ENCODE data around the gene HSPA2. TPM values are rescaled to one million over a fixed set of nuclear protein-coding genes. Genes with fewer than 3 reads are reported as not detected.

Gene HSPA2
- total RNA-seq, 2 donors from 2014 or later: 4.0 to 19.7 TPM

DNA sequence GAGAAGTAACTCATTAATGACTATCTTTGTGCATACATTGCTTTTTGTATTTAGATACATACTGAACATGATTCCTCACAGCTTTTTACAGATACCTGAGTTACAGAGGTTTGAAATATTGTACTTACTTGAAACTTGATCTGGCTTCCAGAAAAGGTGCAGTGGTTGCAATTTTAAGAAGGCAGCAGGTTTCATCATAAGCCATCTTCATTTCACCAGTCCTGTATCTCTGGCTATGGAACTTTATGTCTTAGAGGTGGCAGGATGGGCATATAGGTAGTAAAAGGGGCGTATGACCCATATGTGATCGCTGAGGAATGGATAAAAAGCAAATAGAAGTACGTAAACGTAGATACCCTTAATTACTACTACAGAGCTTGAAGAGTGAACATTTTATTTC lies 22.3 kb upstream of the HSPA2 start:
- no peak for DNase-seq
- Histone ChIP-seq H3K4me3 (no peak overlapping the region), H3K36me3 (replicated peaks in 1 of 2; ENCODE audit: insufficient read depth in 1 of 2, low read depth in 2 of 2) (peaks cover 0 to 16% of the 10 kb centered on the region in 2 donors), H3K4me1 (peaks cover 7% of the 10 kb centered on the region), H3K27ac (no peak overlapping the region), H3K9me3 (no peaks in the 10 kb centered on the region), H3K27me3 (no peaks in the 10 kb centered on the region)
- no peak for ATAC-seq
- intact Hi-C loops (cut with DNase I): no loop called here
- TF ChIP-seq CTCF (IDR thresholded peaks at IDR 0.05) (no peak), POLR2A (IDR thresholded peaks at IDR 0.05) (no peak)
- 54 to 72% methylated on average over 4 of the region's 4 CpGs for WGBS, 2 donors

GRCh38 chr14:64520699-64521098 lies 19.8 kb upstream of the HSPA2 start:
- ATAC-seq: no peak
- H3K27ac ChIP-seq: no peak overlapping the region

DNA sequence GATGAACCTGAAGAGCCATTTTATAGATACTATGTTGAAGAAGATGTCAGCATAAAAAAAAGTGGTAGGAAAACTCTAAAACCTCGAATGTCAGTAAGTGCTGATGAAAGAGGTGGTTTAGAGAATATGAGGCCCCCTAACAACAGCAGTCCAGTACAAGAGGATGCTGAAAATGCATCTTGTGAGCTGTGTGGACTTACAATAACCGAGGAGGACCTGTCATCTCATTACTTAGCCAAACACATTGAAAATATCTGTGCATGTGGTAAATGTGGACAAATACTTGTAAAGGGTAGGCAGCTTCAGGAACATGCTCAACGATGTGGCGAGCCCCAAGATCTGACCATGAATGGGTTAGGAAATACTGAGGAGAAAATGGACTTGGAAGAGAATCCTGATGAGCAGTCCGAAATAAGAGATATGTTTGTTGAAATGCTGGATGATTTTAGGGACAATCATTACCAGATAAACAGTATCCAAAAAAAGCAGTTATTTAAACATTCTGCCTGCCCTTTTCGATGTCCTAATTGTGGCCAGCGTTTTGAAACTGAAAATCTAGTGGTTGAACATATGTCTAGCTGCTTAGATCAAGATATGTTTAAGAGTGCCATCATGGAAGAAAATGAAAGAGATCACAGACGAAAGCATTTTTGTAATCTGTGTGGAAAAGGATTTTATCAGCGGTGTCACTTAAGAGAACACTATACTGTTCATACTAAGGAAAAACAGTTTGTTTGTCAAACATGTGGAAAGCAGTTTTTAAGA lies 17.8 kb upstream of the HSPA2 start:
- Histone ChIP-seq H3K9me3 (no peaks in the 10 kb centered on the region), H3K27ac (no peak overlapping the region), H3K4me3 (no peak overlapping the region), H3K27me3 (no peaks in the 10 kb centered on the region), H3K4me1 (no peaks in the 10 kb centered on the region), H3K36me3 (replicated peaks in 1 of 2; ENCODE audit: insufficient read depth in 1 of 2, low read depth in 2 of 2) (peaks cover 0 to 18% of the 10 kb centered on the region in 2 donors)
- ATAC-seq (no peak), DNase-seq (no peak)
- TF ChIP-seq CTCF (IDR thresholded peaks at IDR 0.05) (no peak), POLR2A (IDR thresholded peaks at IDR 0.05) (no peak)
- intact Hi-C loops (cut with DNase I): no loop called here
- 77 to 83% methylated on average over 9 of the region's 9 CpGs for WGBS, 2 donors

More at GRCh38 chr14:64520699-64521098, 19.8 kb upstream of the HSPA2 start:
- WGBS, 2 donors: 93 to 94% methylated on average over 4 of the region's 4 CpGs
- H3K4me1 ChIP-seq: no peaks in the 10 kb centered on the region
- intact Hi-C loops (cut with DNase I): no loop called here
- H3K4me3 ChIP-seq: no peak overlapping the region
- DNase-seq: no peak
- H3K27me3 ChIP-seq: no peaks in the 10 kb centered on the region
- H3K9me3 ChIP-seq: no peaks in the 10 kb centered on the region
- no peak for TF ChIP-seq POLR2A (IDR thresholded peaks at IDR 0.05)
- TF ChIP-seq CTCF (IDR thresholded peaks at IDR 0.05): no peak
- peaks cover 0 to 18% of the 10 kb centered on the region in 2 donors for H3K36me3 ChIP-seq (replicated peaks in 1 of 2; ENCODE audit: insufficient read depth in 1 of 2, low read depth in 2 of 2)

DNA sequence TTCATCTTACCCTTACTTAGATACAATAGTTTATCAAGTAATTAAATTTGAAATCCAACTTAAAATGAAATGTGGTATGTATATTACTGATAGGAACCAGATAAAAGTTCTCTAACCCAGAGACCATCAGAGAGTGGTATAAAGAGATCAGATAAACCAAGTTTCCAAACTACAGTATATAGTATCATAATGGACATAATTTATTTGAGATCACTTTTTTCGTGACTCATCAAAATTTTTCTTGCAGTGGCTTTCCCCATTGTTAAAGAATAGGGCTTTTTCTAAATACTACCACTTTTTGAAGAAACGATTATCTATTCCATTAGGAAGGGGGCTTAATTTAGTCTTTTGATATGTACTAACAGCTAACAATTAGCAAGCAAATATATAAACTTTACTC lies 15.2 kb upstream of the HSPA2 start:
- no peaks in the 10 kb centered on the region for H3K27me3 ChIP-seq
- DNase-seq: no peak
- H3K4me3 ChIP-seq: no peak overlapping the region
- WGBS, 2 donors: 90 to 100% methylated on average over 2 of the region's 2 CpGs
- H3K27ac ChIP-seq: no peak overlapping the region
- no peak for ATAC-seq
- TF ChIP-seq POLR2A (IDR thresholded peaks at IDR 0.05) (no peak), CTCF (IDR thresholded peaks at IDR 0.05) (no peak)
- H3K9me3 ChIP-seq: no peaks in the 10 kb centered on the region
- H3K4me1 ChIP-seq: no peaks in the 10 kb centered on the region
- peaks cover 0 to 18% of the 10 kb centered on the region in 2 donors for H3K36me3 ChIP-seq (replicated peaks in 1 of 2; ENCODE audit: insufficient read depth in 1 of 2, low read depth in 2 of 2)
- intact Hi-C loops (cut with DNase I): no loop called here

DNA sequence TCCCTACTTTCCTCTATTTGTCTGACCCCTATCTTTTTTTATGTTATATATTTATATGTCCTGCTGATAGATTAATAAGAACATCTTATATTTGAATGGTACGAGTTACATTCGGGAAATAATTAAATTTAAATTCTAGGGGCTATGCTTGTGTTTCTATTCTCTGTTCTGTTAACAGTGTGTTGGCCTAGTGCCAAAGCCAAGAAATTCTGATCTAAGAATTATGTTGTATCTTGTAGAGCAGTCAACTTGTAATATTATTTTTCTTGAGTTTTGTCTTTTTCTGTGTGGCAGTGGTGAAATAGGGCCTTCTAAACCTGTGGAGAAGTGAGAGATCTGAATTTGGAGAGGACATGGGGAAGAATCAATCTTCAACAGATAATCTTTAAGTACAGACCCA lies 9.0 kb upstream of the HSPA2 start:
- 76 to 84% methylated on average over 2 of the region's 2 CpGs for WGBS, 2 donors
- TF ChIP-seq POLR2A (IDR thresholded peaks at IDR 0.05): no peak
- TF ChIP-seq CTCF (IDR thresholded peaks at IDR 0.05): no peak
- no peaks in the 10 kb centered on the region for H3K9me3 ChIP-seq
- ATAC-seq (no peak), DNase-seq (no peak)
- no peaks in the 10 kb centered on the region for H3K4me1 ChIP-seq
- no peak overlapping the region for H3K27ac ChIP-seq
- H3K36me3 ChIP-seq (replicated peaks in 1 of 2; ENCODE audit: insufficient read depth in 1 of 2, low read depth in 2 of 2): no peaks in the 10 kb centered on the region
- H3K27me3 ChIP-seq: no peaks in the 10 kb centered on the region
- intact Hi-C loops (cut with DNase I): no loop called here
- no peak overlapping the region for H3K4me3 ChIP-seq
